Vagina (tissue), 2 donors: ENCODE measurements around the gene STK11. TPM values are rescaled to one million over a fixed set of nuclear protein-coding genes. Genes with fewer than 3 reads are reported as not detected.
A peak's percentile ranks its signal among the peaks of the same experiment; 100 is the strongest.

Experiments used
- DNase-seq, 2 donors: peaks; one replicate each; pipeline ENCODE4 v3.0.0-alpha.2; 2017; ENCODE audit errors: extremely low spot score in 2 of 2
- H3K27ac ChIP-seq: fragments of 200-600 bp; sonication (generic); one replicate; pipeline ENCODE4 v1.5.1; 2019
- H3K27me3 ChIP-seq: fragments of 200-600 bp; sonication (generic); one replicate; pipeline ENCODE4 v1.5.1; 2019
- H3K36me3 ChIP-seq, 2 donors: fragments of 200-600 bp; sonication (generic); one replicate each; pipeline ENCODE4 v1.5.1; 2017 to 2019
- H3K4me1 ChIP-seq: fragments of 200-600 bp; sonication (generic); one replicate; pipeline ENCODE4 v1.5.1; 2019
- H3K4me3 ChIP-seq, 2 donors: fragments of 200-600 bp; sonication (generic); 1 replicate in 1 of 2; 2 replicates in 1 of 2; pipeline ENCODE4 v1.5.1; 2016 to 2019
- H3K9me3 ChIP-seq: fragments of 200-600 bp; sonication (generic); one replicate; pipeline ENCODE4 v1.5.1; 2019
- CTCF ChIP-seq, 3 experiments: fragments of 450-650 bp in 2 of 3; fragments of 200-600 bp in 1 of 3; sonication (generic) in 1 of 3; IDR thresholded peaks; one replicate each; pipeline ENCODE4 v1.5.1; 2017 to 2019; ENCODE audit warnings: antibody characterized with exemption in 3 of 3, mild to moderate bottlenecking in 2 of 3, moderate library complexity in 2 of 3
- POLR2A ChIP-seq, 2 donors: fragments of 450-650 bp; IDR thresholded peaks; one replicate each; pipeline ENCODE4 v1.6.1; 2017; ENCODE audit warnings: antibody characterized with exemption in 2 of 2, mild to moderate bottlenecking in 2 of 2, moderate library complexity in 2 of 2
- POLR2AphosphoS5 ChIP-seq, 2 donors: sonication (generic); formaldehyde crosslinking; IDR thresholded peaks; one replicate each; pipeline ENCODE4 v1.9.0; 2017; ENCODE audit warnings: antibody characterized with exemption in 2 of 2, mild to moderate bottlenecking in 2 of 2, low read depth in 1 of 2; ENCODE audit not compliant: insufficient read depth in 1 of 2
- intact Hi-C: fragments of 100-400 bp; cut with DNase I; formaldehyde crosslinking; loops from one replicate; pipeline ENCODE4 v1.15.1; 2023
- total RNA-seq: library from RNA; depleted of rRNA; stranded (reverse); fragments of >200 nt; gene quantifications from one replicate; pipeline ENCODE4 v1.2.3, GENCODE V29; 2016

Gene STK11
- total RNA-seq, 1 donor from 2014 or later, result 54.5 TPM

GRCh38 chr19:1168572-1169410 lies 36.8 kb upstream of the STK11 start:
- intact Hi-C loops, result no loop called here
- Histone ChIP-seq H3K4me3 (peak overlapping the region; percentile 34 to 40), H3K36me3 (peaks cover 0 to 6% of the 10 kb centered on the region in 2 donors), H3K27me3 (no peaks in the 10 kb centered on the region), H3K27ac (peak overlapping the region; percentile 93), H3K9me3 (no peaks in the 10 kb centered on the region), H3K4me1 (peaks cover 82% of the 10 kb centered on the region)
- TF ChIP-seq CTCF (IDR thresholded peaks at IDR 0.05) (no peak), POLR2AphosphoS5 (IDR thresholded peaks at IDR 0.05; ENCODE audit: insufficient read depth in 1 of 2, low read depth in 1 of 2) (peak; percentile 56 to 83)
- DNase-seq, result no peak

GRCh38 chr19:1169411-1169791 lies 36.2 kb upstream of the STK11 start:
- no peaks in the 10 kb centered on the region for H3K27me3 ChIP-seq
- intact Hi-C loops, result no loop called here
- TF ChIP-seq POLR2AphosphoS5 (IDR thresholded peaks at IDR 0.05; ENCODE audit: insufficient read depth in 1 of 2, low read depth in 1 of 2) (no peak), POLR2A (IDR thresholded peaks at IDR 0.05) (no peak), CTCF (IDR thresholded peaks at IDR 0.05) (no peak)
- no peaks in the 10 kb centered on the region for H3K9me3 ChIP-seq
- H3K4me1 ChIP-seq, result peaks cover 82% of the 10 kb centered on the region
- H3K36me3 ChIP-seq, result peaks cover 0 to 6% of the 10 kb centered on the region in 2 donors
- H3K4me3 ChIP-seq, result peak overlapping the region; percentile 34 to 40
- peak overlapping the region; percentile 93 for H3K27ac ChIP-seq
- no peak for DNase-seq

- peaks cover 77% of the 10 kb centered on the region for H3K4me1 ChIP-seq
Measured at GRCh38 chr19:1169921-1170885, 35.4 kb upstream of the STK11 start.

More at GRCh38 chr19:1169921-1170885, 35.4 kb upstream of the STK11 start:
- no peak for DNase-seq
- Histone ChIP-seq H3K36me3 (peaks cover 0 to 6% of the 10 kb centered on the region in 2 donors), H3K4me3 (peak overlapping the region; percentile 34 to 40), H3K27ac (peak overlapping the region; percentile 93), H3K27me3 (no peaks in the 10 kb centered on the region), H3K9me3 (no peaks in the 10 kb centered on the region)
- intact Hi-C loops, result loop anchor here (5.0 kb wide), 1 partner anchor 38 kb away; no protein-coding TSS in a partner anchor
- TF ChIP-seq POLR2AphosphoS5 (IDR thresholded peaks at IDR 0.05; ENCODE audit: insufficient read depth in 1 of 2, low read depth in 1 of 2) (peak in 1 of 2 donors; percentile 87), CTCF (IDR thresholded peaks at IDR 0.05) (no peak), POLR2A (IDR thresholded peaks at IDR 0.05) (peak in 1 of 2 donors; percentile 30)
